ENCODE results near the gene SLC24A3. TPM values are rescaled to one million over a fixed set of nuclear protein-coding genes. Genes with fewer than 3 reads are reported as not detected.
A peak's percentile ranks its signal among the peaks of the same experiment; 100 is the strongest.

The SLC24A3 gene
- total and polyA plus RNA-seq, 4 donors = 1.9 to 8.4 (median 5.8) TPM

DNA sequence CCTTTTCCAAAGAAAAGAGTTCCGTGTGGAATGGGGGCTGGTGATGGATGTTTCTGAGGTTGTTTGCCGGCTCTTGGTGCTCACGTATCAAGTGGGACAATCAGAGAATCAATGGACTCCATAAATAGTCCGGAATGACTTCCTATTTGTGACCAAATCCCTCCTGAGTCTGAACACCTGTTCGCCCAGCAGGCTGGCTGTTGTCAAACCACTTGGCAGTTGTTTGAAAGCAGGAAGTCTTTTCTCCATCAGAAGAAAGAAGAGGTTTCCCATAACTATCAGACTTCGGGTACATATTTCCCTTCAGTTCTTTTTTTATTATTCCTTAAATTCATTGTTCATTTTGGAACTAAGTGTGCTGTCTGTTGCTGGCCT is 390.9 kb downstream of the SLC24A3 start:
- no peak overlapping the region for H3K9ac ChIP-seq (ENCODE audit: insufficient read depth in 1 of 2, low read length in 2 of 2)
- 48 to 59% methylated on average over 6 of the region's 6 CpGs for WGBS, 2 donors
- H3K4me3 ChIP-seq = no peak overlapping the region
- H3K4me1 ChIP-seq (ENCODE audit: control insufficient read depth in 5 of 5, insufficient read depth in 5 of 5, low read length in 5 of 5) = peaks cover 0 to 10% (median 0%) of the 10 kb centered on the region in 5 donors
- no peaks in the 10 kb centered on the region for H3K9me3 ChIP-seq (ENCODE audit: control insufficient read depth in 4 of 4, insufficient read depth in 3 of 4, low read length in 3 of 4)
- DNase-seq (no peak), ATAC-seq (ENCODE audit: insufficient read depth, low FRiP score) (no peak)
- no peak overlapping the region for H3K27ac ChIP-seq (ENCODE audit: low read depth in 1 of 2, low read length in 1 of 2)
- no peak for TF ChIP-seq CTCF (IDR thresholded peaks at IDR 0.05; ENCODE audit: control extremely low read depth, extremely low read depth)
- no peaks in the 10 kb centered on the region for H3K27me3 ChIP-seq (ENCODE audit: control insufficient read depth in 3 of 3, insufficient read depth in 3 of 3, low read length in 2 of 3)
- H3K36me3 ChIP-seq (ENCODE audit: control insufficient read depth in 4 of 4, insufficient read depth in 4 of 4, low read length in 4 of 4) = no peaks in the 10 kb centered on the region

- Histone ChIP-seq H3K9me3 (ENCODE audit: control insufficient read depth in 4 of 4, insufficient read depth in 3 of 4, low read length in 3 of 4) (no peaks in the 10 kb centered on the region), H3K9ac (ENCODE audit: insufficient read depth in 1 of 2, low read length in 2 of 2) (no peak overlapping the region), H3K27ac (ENCODE audit: low read depth in 1 of 2, low read length in 1 of 2) (no peak overlapping the region), H3K4me3 (no peak overlapping the region), H3K36me3 (ENCODE audit: control insufficient read depth in 4 of 4, insufficient read depth in 4 of 4, low read length in 4 of 4) (no peaks in the 10 kb centered on the region), H3K27me3 (ENCODE audit: control insufficient read depth in 3 of 3, insufficient read depth in 3 of 3, low read length in 2 of 3) (no peaks in the 10 kb centered on the region), H3K4me1 (ENCODE audit: control insufficient read depth in 5 of 5, insufficient read depth in 5 of 5, low read length in 5 of 5) (peaks cover 0 to 10% (median 0%) of the 10 kb centered on the region in 5 donors)
- no peak for ATAC-seq (ENCODE audit: insufficient read depth, low FRiP score)
- no peak for TF ChIP-seq CTCF (IDR thresholded peaks at IDR 0.05; ENCODE audit: control extremely low read depth, extremely low read depth)
- DNase-seq = peak; percentile 41 to 84 (median 75)
- WGBS, 2 donors = 72 to 82% methylated on average over 1 of the region's 1 CpG
Measured at GRCh38 chr20:19605786-19606485, 393.5 kb downstream of the SLC24A3 start.

- H3K27me3 ChIP-seq (ENCODE audit: control insufficient read depth in 3 of 3, insufficient read depth in 3 of 3, low read length in 2 of 3) = no peaks in the 10 kb centered on the region
- no peak for TF ChIP-seq CTCF (IDR thresholded peaks at IDR 0.05; ENCODE audit: control extremely low read depth, extremely low read depth)
- no peaks in the 10 kb centered on the region for H3K36me3 ChIP-seq (ENCODE audit: control insufficient read depth in 4 of 4, insufficient read depth in 4 of 4, low read length in 4 of 4)
- H3K4me3 ChIP-seq = no peak overlapping the region
- no peak overlapping the region for H3K27ac ChIP-seq (ENCODE audit: low read depth in 1 of 2, low read length in 1 of 2)
- ATAC-seq (ENCODE audit: insufficient read depth, low FRiP score) (no peak), DNase-seq (peak in 2 of 3 donors; percentile 9 to 59)
- H3K9ac ChIP-seq (ENCODE audit: insufficient read depth in 1 of 2, low read length in 2 of 2) = no peak overlapping the region
- peaks cover 0 to 2% (median 0%) of the 10 kb centered on the region in 4 donors for H3K9me3 ChIP-seq (ENCODE audit: control insufficient read depth in 4 of 4, insufficient read depth in 3 of 4, low read length in 3 of 4)
- H3K4me1 ChIP-seq (ENCODE audit: control insufficient read depth in 5 of 5, insufficient read depth in 5 of 5, low read length in 5 of 5) = peaks cover 0 to 10% (median 0%) of the 10 kb centered on the region in 5 donors
- 38 to 54% methylated on average over 2 of the region's 2 CpGs for WGBS, 2 donors
Measured at GRCh38 chr20:19609642-19610223, 397.3 kb downstream of the SLC24A3 start.

Measured in lung (tissue), 12 donors.